ENCODE measurements around the gene GHR. TPM values are rescaled to one million over a fixed set of nuclear protein-coding genes. Genes with fewer than 3 reads are reported as not detected.
A peak's percentile ranks its signal among the peaks of the same experiment; 100 is the strongest.

Gene GHR
- total RNA-seq, 1 experiment from 2014 or later, result 2.2 TPM

DNA sequence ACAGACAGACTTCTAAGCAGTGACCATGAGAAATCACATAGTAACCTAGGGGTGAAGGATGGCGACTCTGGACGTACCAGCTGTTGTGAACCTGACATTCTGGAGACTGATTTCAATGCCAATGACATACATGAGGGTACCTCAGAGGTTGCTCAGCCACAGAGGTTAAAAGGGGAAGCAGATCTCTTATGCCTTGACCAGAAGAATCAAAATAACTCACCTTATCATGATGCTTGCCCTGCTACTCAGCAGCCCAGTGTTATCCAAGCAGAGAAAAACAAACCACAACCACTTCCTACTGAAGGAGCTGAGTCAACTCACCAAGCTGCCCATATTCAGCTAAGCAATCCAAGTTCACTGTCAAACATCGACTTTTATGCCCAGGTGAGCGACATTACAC, 295.4 kb downstream of the GHR start:
- Histone ChIP-seq H3K27ac (ENCODE audit: low read length) (no peak overlapping the region), H3K4me2 (ENCODE audit: low read length) (peak overlapping the region; percentile 13; the same call in 1 of the 2 replicates), H2AFZ (ENCODE audit: low read length) (no peak overlapping the region), H3K27me3 (ENCODE audit: low read length) (no peaks in the 10 kb centered on the region), H3K4me3 (ENCODE audit: low read length) (no peak overlapping the region), H3K36me3 (ENCODE audit: low read depth, low read length) (no peaks in the 10 kb centered on the region), H3K9me3 (ENCODE audit: low read length) (no peaks in the 10 kb centered on the region), H3K9ac (ENCODE audit: low read length) (no peak overlapping the region), H3F3A (ENCODE audit: low read length, unreplicated experiment) (no peaks in the 10 kb centered on the region), H3K79me2 (ENCODE audit: low read length) (no peaks in the 10 kb centered on the region), H4K20me1 (ENCODE audit: low read length) (no peaks in the 10 kb centered on the region), H3K9me2 (replicated peaks; ENCODE audit: low read length) (no peaks in the 10 kb centered on the region), H3K4me1 (ENCODE audit: insufficient read depth, low read length) (peaks cover 15% of the 10 kb centered on the region)
- intact Hi-C loops (cut with micrococcal nuclease), result no loop called here
- ATAC-seq, result peak; percentile 87
- DNase-seq, result peak; percentile 75
- no TSS peak for BruUV-seq (replicated peaks)
- POLR2A ChIA-PET (ENCODE audit: unreplicated experiment), result no interaction called here
- TF ChIP-seq EZH2 (IDR thresholded peaks at IDR 0.05; ENCODE audit: low read length, unreplicated experiment) (no peak), EZH2phosphoT487 (IDR thresholded peaks at IDR 0.05; ENCODE audit: borderline replicate concordance, low read length) (no peak)
- TF ChIP-seq, protein P1, sequence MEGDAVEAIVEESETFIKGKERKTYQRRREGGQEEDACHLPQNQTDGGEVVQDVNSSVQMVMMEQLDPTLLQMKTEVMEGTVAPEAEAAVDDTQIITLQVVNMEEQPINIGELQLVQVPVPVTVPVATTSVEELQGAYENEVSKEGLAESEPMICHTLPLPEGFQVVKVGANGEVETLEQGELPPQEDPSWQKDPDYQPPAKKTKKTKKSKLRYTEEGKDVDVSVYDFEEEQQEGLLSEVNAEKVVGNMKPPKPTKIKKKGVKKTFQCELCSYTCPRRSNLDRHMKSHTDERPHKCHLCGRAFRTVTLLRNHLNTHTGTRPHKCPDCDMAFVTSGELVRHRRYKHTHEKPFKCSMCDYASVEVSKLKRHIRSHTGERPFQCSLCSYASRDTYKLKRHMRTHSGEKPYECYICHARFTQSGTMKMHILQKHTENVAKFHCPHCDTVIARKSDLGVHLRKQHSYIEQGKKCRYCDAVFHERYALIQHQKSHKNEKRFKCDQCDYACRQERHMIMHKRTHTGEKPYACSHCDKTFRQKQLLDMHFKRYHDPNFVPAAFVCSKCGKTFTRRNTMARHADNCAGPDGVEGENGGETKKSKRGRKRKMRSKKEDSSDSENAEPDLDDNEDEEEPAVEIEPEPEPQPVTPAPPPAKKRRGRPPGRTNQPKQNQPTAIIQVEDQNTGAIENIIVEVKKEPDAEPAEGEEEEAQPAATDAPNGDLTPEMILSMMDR (conservative IDR thresholded peaks at IDR 0.05; ENCODE audit: low read depth, low read length), result no peak
- CTCF ChIA-PET, result interaction anchor here (0.6 kb wide), 2 partner anchors 171 to 346 kb away, joined by 3 to 4 read pairs; no protein-coding TSS in a partner anchor

DNA sequence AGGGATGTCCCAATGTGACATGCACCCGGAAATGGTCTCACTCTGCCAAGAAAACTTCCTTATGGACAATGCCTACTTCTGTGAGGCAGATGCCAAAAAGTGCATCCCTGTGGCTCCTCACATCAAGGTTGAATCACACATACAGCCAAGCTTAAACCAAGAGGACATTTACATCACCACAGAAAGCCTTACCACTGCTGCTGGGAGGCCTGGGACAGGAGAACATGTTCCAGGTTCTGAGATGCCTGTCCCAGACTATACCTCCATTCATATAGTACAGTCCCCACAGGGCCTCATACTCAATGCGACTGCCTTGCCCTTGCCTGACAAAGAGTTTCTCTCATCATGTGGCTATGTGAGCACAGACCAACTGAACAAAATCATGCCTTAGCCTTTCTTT, 295.8 kb downstream of the GHR start:
- BruUV-seq (replicated peaks), result no TSS peak
- 0 out of 2 replicates have a peak, but pooled peaks have one; percentile 22 for ATAC-seq
- H2AFZ ChIP-seq (ENCODE audit: low read length), result no peak overlapping the region
- H3K27me3 ChIP-seq (ENCODE audit: low read length), result no peaks in the 10 kb centered on the region
- no peaks in the 10 kb centered on the region for H3K79me2 ChIP-seq (ENCODE audit: low read length)
- CTCF ChIA-PET, result interaction anchor here (0.6 kb wide), 2 partner anchors 170 to 346 kb away, joined by 3 to 4 read pairs; no protein-coding TSS in a partner anchor
- no peak overlapping the region for H3K9ac ChIP-seq (ENCODE audit: low read length)
- POLR2A ChIA-PET (ENCODE audit: unreplicated experiment), result no interaction called here
- H3K4me2 ChIP-seq (ENCODE audit: low read length), result peak overlapping the region; percentile 13; the same call in 1 of the 2 replicates
- H3K27ac ChIP-seq (ENCODE audit: low read length), result no peak overlapping the region
- no peaks in the 10 kb centered on the region for H3K9me3 ChIP-seq (ENCODE audit: low read length)
- H3K4me3 ChIP-seq (ENCODE audit: low read length), result no peak overlapping the region
- peaks cover 15% of the 10 kb centered on the region for H3K4me1 ChIP-seq (ENCODE audit: insufficient read depth, low read length)
- TF ChIP-seq, protein P1 (conservative IDR thresholded peaks at IDR 0.05; ENCODE audit: low read depth, low read length), result no peak
- TF ChIP-seq EZH2 (IDR thresholded peaks at IDR 0.05; ENCODE audit: low read length, unreplicated experiment), result no peak
- TF ChIP-seq EZH2phosphoT487 (IDR thresholded peaks at IDR 0.05; ENCODE audit: borderline replicate concordance, low read length), result no peak
- H4K20me1 ChIP-seq (ENCODE audit: low read length), result no peaks in the 10 kb centered on the region
- no peak for DNase-seq
- H3K36me3 ChIP-seq (ENCODE audit: low read depth, low read length), result no peaks in the 10 kb centered on the region
- no peaks in the 10 kb centered on the region for H3F3A ChIP-seq (ENCODE audit: low read length, unreplicated experiment)
- no peaks in the 10 kb centered on the region for H3K9me2 ChIP-seq (replicated peaks; ENCODE audit: low read length)
- intact Hi-C loops (cut with micrococcal nuclease), result no loop called here

DNA sequence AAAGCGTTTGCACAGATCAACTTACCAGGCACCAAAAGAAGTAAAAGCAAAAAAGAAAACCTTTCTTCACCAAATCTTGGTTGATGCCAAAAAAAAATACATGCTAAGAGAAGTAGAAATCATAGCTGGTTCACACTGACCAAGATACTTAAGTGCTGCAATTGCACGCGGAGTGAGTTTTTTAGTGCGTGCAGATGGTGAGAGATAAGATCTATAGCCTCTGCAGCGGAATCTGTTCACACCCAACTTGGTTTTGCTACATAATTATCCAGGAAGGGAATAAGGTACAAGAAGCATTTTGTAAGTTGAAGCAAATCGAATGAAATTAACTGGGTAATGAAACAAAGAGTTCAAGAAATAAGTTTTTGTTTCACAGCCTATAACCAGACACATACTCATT, 297.0 kb downstream of the GHR start:
- ATAC-seq, result no peak
- Histone ChIP-seq H3K27me3 (ENCODE audit: low read length) (no peaks in the 10 kb centered on the region), H3K9ac (ENCODE audit: low read length) (no peak overlapping the region), H3K9me3 (ENCODE audit: low read length) (no peaks in the 10 kb centered on the region), H3K4me3 (ENCODE audit: low read length) (no peak overlapping the region), H3K4me2 (ENCODE audit: low read length) (no peak overlapping the region), H3K79me2 (ENCODE audit: low read length) (no peaks in the 10 kb centered on the region), H3K27ac (ENCODE audit: low read length) (no peak overlapping the region), H3F3A (ENCODE audit: low read length, unreplicated experiment) (no peaks in the 10 kb centered on the region), H2AFZ (ENCODE audit: low read length) (no peak overlapping the region), H4K20me1 (ENCODE audit: low read length) (no peaks in the 10 kb centered on the region), H3K4me1 (ENCODE audit: insufficient read depth, low read length) (peaks cover 15% of the 10 kb centered on the region), H3K36me3 (ENCODE audit: low read depth, low read length) (no peaks in the 10 kb centered on the region), H3K9me2 (replicated peaks; ENCODE audit: low read length) (no peaks in the 10 kb centered on the region)
- ChIA-PET CTCF (no interaction called here), POLR2A (ENCODE audit: unreplicated experiment) (no interaction called here)
- no TSS peak for BruUV-seq (replicated peaks)
- DNase-seq, result no peak
- TF ChIP-seq EZH2phosphoT487 (IDR thresholded peaks at IDR 0.05; ENCODE audit: borderline replicate concordance, low read length) (no peak), EZH2 (IDR thresholded peaks at IDR 0.05; ENCODE audit: low read length, unreplicated experiment) (no peak)
- intact Hi-C loops (cut with micrococcal nuclease), result no loop called here

Data from PC-3 (cell line).